Renal cortex interstitium (tissue), 11 donors: ENCODE data around the gene TM9SF4. TPM values are rescaled to one million over a fixed set of nuclear protein-coding genes. Genes with fewer than 3 reads are reported as not detected.
"Not testable (repeated sequence)": the region's sequence is repeated elsewhere in the genome, so short reads cannot be mapped to it uniquely, and the experiment has no call there.

Experiments used
- DNase-seq, 11 donors: peaks; one replicate each; pipeline ENCODE4 v3.0.0-alpha.2; 2013; ENCODE audit warnings: low read depth in 9 of 11, low spot score in 4 of 11; ENCODE audit errors: extremely low read depth in 1 of 11
- polyA plus RNA-seq, 3 donors: library from polyadenylated mRNA; unstranded; fragments of 120-200 nt; gene quantifications; one replicate each; pipeline ENCODE4 v1.2.1, GENCODE V29; 2013; ENCODE audit not compliant: insufficient read length in 3 of 3

TM9SF4 gene
- polyA plus RNA-seq, 3 donors, result 66.5 to 73.0 (median 68.9) TPM

DNA sequence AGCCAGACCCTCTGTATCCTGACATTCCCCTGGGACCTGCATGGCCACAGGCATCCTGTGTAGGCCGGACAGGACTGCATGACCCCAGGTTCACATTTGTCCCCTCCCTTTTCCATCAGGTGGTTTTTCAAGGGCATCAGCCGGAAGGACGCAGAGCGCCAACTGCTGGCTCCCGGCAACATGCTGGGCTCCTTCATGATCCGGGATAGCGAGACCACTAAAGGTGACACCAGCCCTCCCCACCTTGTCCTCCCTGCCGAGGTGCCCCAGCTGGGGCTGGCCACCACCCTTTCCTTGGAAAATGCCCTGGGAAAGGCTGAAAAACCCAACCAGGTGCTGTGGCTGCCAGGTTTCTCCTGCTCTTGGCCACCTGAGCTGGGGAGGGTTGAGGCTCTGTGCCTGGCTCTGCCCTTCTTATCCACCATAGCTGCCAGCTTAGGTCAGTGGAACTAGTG is 29.8 kb upstream of the TM9SF4 start:
- no peak for DNase-seq

DNA sequence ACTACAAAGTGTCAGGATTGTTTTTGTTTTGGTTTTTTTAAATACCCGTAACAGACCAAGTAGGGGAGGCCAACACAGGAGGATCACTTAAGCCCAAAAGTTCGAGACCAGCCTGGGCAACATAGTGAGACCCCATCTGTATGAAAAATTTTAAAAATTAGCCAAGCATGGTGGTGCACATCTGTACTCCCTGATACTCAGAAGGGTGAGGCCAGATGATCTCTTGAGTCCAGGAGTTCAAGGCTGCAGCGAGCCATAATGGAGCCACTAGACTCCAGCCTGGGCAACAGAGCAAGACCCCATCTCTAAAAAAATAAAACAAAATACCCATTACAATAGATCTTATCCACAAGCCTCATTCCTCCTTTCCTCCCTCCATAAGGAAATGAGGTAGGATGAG is 28.7 kb upstream of the TM9SF4 start:
- DNase-seq, result no peak

DNA sequence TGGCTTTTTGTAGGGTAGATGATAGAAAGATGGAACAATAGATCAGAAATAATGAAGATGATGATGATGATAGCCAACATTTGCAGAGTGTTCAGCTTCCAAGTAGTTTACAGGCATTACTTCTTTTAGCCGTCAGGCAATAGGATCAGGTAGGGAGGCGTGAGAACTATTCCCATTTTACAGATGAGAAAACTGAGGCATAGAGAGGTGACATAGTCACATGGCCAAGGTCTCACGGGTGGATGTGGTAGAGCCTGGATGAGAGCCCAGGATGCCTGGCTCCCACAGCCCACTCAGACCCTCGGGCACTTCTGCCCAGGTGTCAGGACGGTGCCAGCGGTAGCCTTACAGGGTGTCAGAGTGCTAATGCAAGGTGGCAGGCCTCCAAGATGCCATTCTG is 26.0 kb upstream of the TM9SF4 start:
- DNase-seq, result no peak

DNA sequence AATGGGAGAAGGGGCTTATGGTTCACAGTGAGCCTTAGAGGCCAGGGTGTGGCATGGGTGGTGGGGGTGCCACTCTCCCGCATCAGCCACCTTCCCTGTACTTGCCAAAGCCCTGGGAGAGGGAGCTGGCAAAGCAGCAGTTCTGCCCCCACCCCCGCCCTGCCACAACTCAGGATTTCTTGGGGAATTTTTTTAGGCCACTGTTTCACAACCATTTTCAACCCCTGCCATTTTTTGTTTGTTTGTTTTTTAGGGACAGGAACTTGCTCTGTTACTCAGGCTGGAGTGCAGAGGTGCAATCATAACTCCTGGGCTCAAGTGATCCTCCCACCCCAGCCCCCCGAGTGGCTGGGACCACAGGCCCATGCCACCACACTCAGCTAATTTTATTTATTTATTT is 22.4 kb upstream of the TM9SF4 start:
- no peak for DNase-seq

DNA sequence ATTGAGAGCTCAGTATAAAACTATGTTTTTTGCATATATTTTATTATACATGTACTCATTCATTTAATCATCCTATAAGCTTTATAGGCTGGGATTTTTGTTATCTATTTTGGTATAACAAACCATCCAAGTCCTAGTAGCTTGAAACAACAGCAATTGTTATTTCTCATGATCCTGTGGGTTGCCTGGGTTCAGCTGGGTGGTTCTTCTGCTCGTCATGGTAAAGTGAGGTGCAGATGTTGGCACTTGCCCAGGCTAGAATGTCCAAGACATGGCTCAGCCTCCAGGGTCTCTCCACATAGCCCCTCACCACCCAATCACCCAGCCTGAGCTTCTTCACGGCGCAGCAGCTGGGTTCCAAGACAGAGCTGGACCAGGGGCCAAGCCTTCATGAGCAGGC is 20.8 kb upstream of the TM9SF4 start:
- DNase-seq, result no peak

DNA sequence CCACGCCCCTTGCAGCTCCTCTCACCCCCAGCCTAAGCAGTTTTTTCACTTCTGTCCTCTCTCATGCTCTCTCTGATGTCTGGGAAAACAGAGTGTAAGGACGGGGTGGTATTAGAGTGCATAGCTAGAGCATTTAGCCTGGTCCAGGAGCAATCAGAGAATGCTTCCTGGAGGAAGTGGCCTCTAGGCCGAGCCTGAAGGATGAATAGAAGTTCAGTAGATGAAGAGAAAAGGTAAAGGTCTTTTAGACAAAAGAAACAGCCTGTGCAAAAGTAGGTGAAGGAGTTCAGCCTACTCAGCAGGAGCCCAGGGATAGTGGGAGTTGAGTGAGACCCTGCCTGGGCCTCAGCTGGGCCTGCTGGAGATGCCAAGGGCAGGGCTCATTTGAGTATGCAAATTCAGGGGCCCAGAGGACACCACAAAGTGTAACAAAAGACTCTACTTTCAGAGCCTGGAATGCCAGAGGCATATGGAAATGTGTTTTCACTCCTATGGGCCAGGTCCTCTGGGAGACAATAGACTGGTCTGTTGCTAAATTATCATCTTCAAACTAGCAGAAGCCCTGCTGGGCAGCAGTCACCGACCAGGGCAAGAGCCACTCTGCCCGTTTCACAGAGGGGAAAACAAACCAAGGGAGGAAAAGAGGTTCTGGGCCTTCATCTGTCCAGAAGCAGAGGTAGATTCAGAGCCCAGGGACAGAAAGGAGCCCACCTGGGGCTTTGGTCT is 19.7 kb upstream of the TM9SF4 start:
- no peak for DNase-seq

DNA sequence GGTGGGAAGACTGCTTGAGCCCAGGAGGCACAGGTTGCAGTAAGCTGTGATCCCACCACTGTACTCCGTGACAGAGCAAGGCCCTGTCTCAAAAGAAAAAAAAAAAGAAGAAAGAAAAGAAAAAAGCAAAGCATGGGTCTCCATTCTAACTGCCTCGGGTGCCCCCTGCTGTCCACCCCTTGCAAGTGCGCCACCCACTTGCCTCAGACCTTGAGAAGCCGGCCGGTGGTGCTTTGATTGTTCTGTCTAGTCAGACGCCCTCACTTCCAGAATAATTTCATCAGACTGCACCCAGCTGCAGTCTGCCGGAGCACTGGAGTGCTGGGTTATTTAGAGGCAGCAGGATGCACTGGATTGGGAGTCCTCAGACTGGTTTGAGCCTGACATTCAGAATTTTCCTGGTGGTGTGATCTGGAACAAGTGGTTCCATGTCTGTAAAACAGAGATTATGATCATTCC is 17.6 kb upstream of the TM9SF4 start:
- peak in 8 of 11 donors; percentile 44 to 77 (median 62) for DNase-seq

DNA sequence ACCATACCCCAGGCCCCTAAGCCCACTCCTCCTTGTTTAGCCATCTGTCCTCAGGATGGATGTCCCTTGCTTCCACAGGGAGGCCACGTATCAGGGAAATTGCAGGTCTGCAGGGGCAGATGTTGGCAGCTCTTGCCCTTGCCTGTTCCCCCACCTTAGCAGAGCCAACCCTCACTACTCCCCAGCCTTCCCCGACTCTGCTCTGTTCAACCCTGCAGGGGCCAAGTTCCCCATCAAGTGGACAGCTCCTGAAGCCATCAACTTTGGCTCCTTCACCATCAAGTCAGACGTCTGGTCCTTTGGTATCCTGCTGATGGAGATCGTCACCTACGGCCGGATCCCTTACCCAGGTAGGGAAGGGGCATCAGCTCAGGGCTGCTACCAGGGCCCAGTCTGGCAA is 10.7 kb upstream of the TM9SF4 start:
- no peak for DNase-seq

DNA sequence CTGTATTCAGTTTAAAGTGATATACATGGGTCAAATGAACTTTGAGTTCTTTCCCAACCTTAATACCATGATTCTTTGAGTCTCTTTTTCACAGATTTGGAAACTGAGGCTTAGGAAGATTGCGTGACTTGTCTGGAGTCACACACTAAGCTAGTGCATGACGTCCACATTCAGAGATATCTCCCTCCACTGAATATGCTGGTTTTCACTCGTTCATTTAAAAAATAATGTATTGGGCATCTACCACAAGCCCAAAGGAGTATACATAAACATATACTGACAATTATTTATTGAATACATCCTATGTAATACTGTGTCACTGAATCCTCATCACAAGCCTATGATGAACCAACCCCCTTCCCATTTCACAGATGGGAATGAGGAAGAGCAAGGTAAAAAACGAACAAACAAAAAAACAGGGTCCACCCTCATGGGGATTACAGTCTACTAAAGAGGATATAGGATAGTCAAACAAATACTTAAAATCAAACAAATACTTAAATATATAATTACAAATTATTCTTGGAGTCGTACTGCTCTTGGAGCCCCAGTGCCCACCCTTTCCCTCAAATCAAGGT is 611 bp upstream of the TM9SF4 start:
- no peak for DNase-seq

DNA sequence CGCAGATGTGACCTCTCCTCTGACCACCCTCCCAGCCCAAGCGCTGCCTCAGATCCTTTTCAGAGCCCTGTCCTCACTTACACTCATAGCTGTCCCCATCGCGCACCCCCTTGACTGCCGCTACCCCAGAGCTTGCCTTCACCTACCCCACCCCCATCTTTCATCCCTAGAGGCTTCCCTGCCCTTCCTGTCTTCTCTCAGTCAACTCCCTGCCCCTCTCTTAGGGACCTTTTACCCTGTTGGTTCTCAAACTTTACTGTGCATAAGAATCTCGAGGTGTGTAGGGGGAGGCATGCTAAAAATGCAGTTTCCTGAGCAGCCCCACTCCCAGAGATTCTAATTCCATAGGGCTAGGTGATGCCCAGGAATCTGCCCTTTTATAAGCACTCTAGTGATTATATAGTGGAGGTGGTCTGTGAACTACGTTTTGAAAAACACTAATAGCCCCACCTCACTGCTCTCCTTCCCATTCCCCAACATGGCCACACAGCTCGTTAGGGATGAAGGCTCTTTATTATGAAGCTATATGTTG is 725 bp downstream of the TM9SF4 start:
- peak in 1 of 11 donors; percentile 14 for DNase-seq

DNA sequence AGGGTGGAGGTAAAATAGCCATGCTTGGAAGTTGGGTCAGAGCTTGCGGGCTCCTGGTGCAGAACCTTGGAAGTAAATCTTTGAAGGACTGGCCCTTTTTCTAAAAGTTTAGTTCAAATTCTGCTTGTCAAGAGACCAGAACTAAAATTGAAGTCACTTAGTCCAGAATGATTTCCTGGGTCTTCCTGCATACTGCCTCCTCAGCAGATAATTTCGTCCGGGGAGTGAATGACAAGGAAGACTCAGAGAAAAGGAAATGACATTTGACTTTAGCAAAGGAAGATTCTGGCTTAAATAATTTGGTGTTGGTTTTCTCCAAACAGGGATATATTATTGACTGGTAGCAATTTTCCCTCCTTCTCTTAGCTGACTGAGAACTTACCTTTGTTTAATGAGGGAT is 1.2 kb downstream of the TM9SF4 start:
- DNase-seq, result no peak

DNA sequence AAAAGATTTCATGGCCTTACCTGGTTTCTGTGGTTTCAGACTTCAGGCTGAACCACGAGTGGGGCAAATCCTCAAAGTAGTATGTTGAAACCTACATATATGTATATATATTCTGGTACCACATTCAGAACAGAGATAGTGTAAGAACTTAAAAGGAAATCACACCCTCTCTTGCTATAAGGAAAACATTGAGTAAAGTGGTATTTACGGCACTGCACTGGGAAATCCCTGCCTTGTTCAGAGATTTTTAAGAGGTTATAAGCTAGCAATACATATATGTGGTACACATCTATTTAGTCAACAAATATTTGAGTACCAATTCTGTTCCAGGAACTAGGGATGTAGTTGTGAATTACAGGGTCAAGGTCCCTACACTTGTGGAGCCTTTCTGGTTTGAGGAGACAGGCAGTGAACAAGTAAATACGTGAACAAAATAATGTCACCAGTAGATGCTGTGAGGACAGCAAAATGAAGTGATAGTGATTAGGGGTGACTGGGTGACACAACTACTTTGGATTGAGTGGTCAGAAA is 1.7 kb downstream of the TM9SF4 start:
- no peak for DNase-seq

DNA sequence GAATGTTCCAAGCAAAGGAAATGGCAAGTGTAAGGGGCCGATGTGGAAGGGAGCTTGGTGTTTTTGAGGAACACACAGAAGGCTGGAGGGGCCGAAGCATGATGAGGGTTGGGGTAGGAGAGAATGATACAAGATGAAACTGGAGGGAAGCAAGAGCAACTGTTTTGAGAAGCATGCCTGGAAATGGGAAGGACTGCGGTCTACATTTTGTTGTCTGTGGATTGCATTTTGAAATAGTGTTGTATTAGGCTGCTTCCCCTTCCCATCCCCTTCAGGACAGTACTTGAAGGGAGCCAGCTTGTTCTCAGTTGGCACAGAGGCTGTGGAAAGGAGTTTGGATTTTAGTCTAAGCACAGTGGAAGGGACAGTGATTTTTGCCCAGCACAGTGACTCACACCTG is 2.2 kb downstream of the TM9SF4 start:
- no peak for DNase-seq

DNA sequence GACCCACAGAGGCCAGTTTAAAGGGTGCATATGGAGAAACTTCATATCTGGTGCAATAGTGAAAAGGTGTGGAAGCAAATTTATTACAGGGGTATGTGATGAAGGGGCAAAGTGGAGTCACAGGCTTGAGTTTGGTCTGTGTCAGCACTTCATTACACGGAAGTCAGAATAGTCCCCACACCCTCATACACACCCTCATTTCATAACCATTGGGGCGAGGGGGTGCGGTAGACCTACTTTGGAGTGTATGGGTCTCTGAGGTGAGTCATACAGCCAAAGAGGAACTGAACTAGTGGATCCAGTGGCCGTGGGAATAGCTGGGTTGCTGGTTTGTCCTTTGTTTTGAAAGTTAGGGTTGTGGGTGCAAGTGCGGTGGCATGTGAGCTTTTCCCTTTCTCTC is 3.3 kb downstream of the TM9SF4 start:
- DNase-seq, result no peak

DNA sequence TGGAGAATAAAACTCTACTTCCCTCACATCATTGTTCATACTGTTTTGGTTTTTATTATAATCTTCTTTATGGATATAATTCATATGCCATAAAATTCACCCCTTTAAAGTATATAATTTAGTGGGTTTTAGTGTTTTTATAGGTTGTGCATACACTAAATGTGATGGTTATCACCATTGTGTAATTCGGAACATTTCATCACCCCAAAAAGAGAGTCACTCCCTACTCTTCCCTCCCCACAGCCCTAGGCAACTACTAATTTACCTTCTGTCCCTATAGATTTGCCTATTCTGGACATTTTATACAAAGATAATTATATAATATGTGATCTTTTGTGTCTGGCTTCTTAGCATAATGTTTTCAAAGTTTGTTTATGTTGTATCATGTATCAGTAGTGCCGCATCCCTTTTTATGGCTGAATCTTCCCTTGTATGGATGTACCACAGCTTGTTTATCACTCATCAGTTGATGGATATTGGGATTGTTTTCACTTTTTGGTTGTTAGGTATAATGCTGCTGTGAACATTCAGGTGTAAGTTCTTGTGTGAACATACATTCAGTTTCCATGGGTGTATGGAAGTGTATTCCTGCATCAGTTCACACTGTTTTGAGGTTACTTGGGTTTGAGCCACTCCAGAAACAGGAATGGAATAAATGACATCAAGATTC is 4.2 kb downstream of the TM9SF4 start:
- DNase-seq, result no peak

DNA sequence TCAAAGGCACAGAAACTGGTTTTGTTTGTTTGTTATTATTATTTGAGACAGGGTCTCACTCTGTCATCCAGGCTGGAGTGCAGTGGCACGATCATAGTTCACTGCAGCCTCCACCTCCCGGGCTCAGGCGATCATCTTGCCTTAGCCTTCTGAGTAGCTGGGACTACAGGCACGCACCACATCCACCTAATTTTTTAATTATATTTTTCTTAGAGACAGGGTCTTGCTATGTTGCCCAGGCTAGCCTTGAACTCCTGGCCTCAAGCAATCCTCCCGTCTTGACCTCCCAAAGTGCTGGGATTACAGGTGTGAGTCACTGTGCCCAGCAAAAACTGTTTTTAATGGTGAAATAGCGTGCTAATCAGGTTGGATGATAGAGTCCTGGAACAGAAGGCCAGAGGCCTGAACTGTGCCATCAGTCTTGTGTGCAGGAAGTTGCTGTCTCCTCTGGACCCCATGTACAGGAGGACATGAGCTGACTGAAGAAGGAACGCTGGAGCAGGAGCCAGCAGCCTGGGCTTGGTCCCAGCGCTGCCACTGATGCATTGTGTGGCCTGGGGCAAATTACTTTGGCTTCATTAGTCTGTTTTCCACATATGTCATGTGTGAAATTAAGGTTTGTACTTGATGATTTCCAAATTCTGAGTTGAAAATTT is 4.9 kb downstream of the TM9SF4 start:
- DNase-seq, result no peak

DNA sequence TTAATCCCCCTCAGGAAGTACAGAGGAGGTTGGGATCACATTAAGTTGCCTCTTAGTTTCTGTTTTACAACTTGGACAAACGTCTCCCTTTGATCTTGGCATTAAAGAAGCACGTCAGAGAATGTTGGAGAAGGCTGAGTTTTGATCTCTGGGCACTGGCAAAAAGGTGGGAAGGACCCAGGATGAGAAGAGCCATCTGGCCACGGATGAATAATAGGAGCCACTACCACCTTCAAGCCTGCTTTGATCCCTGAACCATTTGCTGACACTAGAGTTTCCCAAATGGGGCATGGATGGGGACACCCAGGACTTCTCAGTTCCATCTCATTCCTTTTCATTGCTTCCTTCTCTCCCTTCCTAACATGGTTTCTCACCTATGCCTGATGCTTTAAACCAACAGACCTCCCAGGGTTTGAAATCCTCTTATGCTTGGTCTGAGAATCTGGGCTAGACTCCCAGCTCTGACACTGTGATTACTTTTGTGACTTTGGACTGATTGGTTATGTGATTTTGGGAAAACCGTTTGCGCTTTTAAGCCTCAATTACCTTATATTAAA is 5.8 kb downstream of the TM9SF4 start:
- peak in 5 of 11 donors; percentile 17 to 36 (median 28) for DNase-seq

DNA sequence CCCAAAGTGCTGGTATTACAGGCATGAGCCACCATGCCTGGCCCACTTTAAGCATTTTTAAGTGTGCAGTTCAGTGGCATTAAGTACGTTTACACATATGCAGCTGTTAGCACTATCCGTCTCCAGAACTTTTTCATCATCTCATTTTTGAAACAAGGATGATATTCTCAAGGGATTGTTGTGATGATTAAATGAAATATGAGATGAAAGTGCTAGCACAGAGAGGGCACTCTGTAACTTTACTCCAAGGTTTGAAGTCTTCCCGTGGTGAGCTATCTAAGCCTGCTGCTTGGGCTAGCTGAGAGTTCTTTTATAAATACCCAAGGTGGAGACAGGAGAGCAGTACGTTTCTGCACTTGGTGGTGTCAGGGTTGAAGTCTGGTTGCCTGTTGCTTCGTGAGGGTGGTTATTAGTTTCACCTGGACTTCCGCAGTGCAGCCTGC is 6.6 kb downstream of the TM9SF4 start:
- DNase-seq, result no peak

DNA sequence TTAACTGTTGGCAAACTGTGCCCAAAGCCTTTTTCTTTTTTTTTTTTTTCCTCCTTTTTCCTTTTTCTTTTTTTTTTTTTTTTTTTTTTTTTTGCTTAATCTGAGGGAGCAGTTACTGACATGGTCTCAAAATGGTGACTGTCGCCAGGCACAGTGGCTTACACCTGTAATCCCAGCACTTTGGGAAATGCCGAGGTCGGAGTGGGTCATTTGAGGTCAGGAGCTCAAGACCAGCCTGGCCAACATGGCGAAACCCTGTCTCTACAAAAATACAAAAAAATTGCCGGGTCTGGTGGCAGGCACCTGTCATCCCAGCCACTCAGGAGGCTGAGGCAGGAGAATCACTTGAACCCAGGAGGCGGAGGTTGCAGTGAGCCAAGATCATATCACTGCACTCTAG is 7.3 kb downstream of the TM9SF4 start:
- DNase-seq, result not testable (repeated sequence)
